GM21529 (cell line): ENCODE data around the gene RGS10.
"Not testable (repeated sequence)": the region's sequence is repeated elsewhere in the genome, so short reads cannot be mapped to it uniquely, and the experiment has no call there.

Experiments used
- ATAC-seq: cut with Tn5 transposase; IDR thresholded peaks from one replicate; pipeline ENCODE4 v1.9.1; 2021; ENCODE audit not compliant: unreplicated experiment

Gene RGS10

GRCh38 chr10:119539359-119539825 lies 3.1 kb downstream of the RGS10 start:
- ATAC-seq, result no peak

DNA sequence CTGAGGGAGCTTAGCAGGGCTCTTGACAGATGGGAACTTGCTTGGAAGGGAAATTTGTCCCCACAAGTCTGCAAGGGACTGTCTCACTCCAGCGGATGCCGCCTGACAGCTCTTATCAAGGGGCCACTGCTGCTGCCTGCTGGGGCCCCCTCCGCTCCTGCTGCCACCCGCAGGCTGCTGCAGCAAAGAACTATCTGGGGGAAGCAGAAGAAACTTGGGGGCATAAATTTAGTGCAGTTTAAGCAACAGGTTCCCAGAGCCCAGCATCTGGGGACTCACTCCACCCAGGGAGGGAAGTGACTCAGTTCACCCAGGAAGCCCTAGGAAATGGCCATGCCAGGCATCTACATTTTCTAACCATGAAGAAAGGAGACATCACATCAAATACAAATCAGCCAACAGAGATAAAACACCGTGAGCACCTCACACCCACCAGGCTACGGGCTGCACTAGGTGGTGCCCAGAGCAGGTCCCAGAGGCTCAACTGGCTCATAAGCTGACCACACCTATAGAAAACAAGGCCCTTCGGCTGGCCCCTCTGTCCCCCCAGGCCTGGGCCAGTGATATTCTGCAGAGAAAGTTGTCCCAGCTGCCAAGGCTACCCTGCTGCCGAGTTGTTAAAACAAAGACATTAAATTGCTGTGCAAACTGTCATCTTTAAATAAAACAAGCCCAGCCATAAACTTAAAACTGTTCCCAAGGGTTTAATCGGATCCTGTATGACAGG lies 3.7 kb downstream of the RGS10 start:
- ATAC-seq, result no peak

DNA sequence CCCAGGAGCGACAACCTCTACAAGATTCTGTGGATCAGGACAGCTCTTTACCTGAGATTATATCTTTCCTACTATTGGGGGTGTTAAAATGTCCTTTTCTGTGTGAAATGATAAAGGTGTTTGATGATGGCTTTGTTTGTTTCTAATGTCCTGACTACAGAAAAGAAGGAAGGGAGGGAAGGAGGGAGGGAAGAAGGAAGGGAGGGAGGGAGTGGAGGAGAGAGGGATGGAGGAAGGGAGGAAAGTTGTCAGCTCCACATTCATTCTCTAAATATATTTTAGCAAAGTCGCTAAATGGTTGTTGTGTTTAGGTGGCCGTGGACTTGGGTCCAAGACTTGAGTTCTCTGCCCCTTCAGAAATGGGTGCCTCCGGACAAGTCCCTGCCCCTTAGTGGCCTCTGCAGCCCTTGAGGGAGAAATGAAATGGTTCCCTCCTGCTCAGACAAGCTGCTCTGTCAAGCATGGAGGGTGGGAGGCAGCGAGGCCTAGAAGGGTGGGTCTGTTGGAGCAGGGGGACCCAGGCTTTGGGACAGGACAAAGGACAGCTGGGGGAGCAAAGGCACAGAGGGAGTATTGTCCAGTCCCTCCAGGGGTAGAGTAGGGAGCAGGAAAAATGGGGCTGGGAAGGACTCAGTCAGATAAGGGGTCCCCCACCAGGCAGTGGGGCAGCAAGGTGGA lies 4.4 kb downstream of the RGS10 start:
- ATAC-seq, result no peak

GRCh38 chr10:119536508-119537025 lies 6.0 kb downstream of the RGS10 start:
- ATAC-seq, result no peak

DNA sequence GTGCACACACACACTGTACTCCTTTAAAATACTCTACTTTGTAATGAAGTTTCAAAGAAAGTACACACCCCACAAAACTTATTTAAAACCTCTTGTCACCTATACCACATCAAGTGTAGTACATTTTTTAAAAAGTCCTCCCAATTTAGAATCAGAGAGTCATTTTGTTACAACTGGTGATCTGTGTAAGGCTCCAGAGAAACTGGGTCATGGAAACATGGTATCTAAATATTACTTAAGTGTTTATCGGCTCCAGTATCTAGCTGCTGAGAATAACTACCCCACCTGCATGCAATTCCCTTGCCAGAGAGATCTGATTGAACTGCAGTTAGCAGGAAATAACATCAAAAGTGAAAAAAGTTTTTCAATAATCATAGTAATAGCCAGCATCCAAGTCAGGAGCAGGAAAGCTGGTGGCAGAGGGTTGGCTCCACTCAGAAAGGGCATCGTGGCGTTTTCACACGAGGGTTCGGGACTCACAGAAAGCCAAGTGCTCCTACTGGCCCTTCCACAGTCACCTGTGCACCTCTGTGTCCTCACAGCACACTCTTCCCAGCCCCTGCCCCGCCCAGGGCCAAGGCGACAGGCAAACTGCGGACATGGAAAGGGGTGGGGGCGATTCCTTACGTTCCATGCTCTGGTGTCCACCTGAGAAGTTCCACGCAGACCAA lies 6.5 kb downstream of the RGS10 start:
- ATAC-seq, result no peak

DNA sequence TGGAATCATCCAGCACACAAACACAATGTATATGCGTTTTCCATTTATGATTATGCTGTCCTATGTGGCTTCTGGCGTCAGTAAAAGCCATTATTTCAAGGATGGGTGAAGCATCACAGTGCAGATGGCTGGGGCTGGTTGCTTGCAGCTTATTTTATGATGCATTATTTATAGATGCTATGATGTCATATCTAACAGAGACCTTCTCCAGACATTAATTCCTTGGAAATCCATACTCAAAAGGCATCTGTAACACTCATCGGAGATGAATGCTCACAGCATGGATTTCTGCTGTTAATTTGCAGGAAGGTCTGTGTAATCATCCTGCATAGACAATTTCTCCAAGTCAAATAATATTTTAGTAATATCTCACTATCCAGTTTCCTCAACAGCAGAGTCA lies 7.2 kb downstream of the RGS10 start:
- ATAC-seq, result no peak

- ATAC-seq, result no peak
Measured at GRCh38 chr10:119533473-119533872, 9.0 kb downstream of the RGS10 start.

DNA sequence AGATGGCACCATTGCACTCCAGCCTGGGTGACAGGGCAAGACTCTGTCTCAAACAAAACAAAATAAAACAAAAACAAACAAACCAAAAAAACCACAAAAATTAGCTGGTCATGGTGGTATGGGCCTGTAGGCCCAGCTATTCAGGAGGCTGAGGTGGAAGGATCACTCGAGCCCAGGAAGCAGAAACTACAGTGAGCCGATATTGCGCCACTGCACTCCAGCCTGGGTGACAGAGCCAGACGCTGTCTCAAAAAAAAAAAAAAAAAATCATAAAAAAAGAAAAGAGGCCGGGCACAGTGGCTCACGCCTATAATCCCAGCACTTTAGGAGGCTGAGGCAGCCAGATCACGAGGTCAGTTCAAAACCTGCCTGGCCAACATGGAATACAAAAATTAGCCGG lies 9.7 kb downstream of the RGS10 start:
- not testable (repeated sequence) for ATAC-seq

DNA sequence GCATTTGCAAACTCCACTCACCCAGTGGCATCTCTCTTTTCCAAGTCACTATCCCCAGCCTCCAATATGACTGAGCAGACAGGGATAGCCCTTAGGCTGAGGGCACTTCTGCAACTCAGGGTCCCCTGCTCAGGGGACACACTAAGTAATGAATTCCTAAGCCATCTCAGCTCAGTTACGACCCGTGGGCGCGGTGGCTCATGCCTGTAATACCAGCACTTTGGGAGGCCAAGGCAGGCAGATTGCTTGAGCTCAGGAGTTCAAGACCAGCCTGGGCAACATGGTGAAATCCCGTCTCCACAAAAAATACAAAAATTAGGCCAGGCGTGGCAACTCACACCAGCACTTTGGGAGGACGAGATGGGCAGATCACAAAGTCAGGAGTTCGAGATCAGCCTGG lies 10.3 kb downstream of the RGS10 start:
- not testable (repeated sequence) for ATAC-seq

DNA sequence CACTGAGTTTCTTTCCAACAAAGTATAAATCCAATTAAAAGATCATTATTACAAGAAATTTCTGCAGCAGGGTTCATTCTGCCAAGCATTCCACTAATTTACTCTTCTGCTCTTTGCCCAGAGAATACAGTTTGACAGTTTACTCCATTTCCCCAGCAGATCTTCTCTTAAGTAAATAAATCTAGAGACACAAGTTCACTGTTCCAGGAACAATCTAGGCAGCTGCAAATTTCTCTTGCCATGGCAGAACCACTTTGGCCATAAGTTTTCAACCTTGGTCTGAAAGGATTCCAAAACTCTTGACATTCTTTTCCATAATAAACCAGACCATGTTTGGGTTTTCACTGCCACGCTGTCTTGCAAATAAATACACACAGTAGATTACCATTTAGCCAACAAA lies 11.5 kb downstream of the RGS10 start:
- ATAC-seq, result no peak

DNA sequence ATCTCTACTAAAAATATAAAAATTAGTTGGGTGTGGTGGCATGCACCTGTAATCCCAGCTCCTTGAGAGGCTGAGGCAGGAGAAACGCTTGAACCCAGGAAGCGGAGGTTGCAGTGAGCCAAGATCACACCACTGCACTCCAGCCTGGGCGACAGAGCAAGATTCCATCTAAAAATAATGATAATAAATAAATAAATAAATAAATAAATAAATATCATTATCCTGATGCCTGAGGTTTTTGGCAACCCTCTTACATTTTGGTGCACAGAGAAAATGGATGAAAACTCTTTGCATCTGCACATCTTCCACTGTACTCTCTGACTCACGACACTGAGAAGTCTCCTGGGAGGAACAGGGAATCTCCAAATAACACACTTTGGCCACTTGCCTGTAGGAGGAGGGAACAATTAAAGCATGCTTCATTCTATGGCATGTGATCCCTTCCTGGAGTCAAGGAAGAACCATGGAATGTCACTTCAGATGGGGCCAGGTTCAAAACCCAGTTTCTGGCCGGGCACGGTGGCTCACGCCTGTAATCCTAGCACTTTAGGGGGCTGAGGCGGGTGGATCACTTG lies 13.8 kb downstream of the RGS10 start:
- ATAC-seq, result not testable (repeated sequence)

GRCh38 chr10:119526621-119527592 lies 15.6 kb downstream of the RGS10 start:
- ATAC-seq, result no peak

GRCh38 chr10:119526149-119526548 lies 16.4 kb downstream of the RGS10 start:
- no peak for ATAC-seq

DNA sequence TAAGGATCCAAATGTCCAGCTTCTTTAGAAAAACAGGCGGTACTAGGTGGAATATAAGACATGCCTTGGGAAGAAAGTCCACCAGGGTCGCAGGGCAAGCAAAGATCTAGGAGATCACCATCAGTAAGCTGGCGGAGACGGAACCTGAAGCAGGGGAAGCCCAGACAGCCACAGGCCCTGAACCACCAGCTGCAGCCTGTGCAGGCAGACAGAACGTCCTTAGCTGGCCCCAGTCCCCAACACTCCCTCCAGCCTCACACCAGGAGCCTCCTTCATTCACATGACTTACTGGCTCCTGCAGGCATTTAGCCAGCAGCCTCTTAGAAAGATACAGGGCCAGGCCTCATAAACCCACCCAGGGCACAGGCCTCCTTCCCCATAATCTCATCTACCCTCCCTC lies 17.4 kb downstream of the RGS10 start:
- ATAC-seq, result no peak

DNA sequence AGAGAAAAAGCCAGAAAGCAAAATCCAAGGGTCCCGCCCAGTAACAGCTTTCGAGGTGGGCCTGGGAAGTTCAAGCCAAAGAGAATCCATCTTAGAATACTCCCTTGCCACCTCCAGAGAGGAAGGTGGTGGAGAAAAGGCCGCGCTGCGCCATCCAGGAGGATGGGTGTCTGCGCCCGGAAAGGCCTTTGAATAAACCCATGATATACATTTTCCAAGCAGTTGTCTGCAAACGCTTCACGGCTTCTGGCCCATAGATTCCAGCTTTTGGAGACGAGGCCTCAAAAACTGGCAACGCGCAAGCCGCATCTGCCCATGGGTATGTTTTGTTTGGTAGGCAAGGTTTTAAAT lies 17.8 kb downstream of the RGS10 start:
- ATAC-seq, result no peak

DNA sequence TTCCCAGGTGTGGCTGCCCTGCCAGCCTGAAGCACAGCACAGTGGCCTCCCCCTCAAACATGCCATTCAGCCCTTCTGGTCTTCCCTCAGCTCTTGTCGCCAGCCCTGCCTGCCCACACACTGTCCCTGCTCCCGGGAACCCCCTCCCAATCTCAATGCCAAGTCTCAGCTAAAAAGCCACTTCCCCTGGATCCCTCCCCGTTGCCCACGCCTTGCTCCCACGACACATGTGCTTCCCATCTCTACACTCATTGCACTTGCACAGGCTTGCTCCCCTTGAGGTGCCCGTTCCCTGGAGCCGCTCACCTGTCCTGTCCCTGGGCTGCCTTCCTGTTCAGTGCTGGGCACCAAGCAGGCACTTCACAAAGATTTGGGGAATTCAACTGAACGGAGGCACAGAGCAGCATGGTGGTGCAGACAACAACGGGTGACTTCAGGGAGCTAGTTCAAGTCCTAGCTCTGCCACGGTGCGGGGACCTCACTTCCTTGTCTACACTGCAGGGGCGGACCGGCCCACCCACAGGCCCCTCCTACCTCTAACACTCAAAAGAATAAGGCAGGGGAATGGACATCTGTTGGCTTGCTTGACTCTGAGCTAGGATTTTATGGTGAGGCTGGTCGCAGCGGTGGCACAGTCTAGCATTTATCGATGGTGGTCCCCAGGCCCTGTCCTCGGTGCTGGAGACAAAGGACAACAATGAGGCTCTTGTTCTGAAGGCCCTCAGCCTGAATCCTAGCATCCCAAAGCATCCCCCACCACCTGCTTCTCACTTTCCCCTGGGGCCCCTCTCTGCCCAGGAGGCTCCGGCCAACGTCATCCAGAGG lies 18.4 kb downstream of the RGS10 start:
- ATAC-seq, result no peak

- no peak for ATAC-seq
Measured at GRCh38 chr10:119522747-119523426, 19.6 kb downstream of the RGS10 start.

GRCh38 chr10:119521443-119522204 lies 20.9 kb downstream of the RGS10 start:
- no peak for ATAC-seq
